ENCODE measurements around the gene RPS18.

RPS18 gene

GRCh38 chr6:33272275-33273128 is 627 bp downstream of the RPS18 start:
- TF ChIP-seq MAX (IDR thresholded peaks at IDR 0.05) (no peak; the same call in 1 of the 2 replicates), YY1 (IDR thresholded peaks at IDR 0.05; ENCODE audit: low read depth) (no peak), ZBTB7A (IDR thresholded peaks at IDR 0.05; ENCODE audit: low read depth) (no peak), NFIC (IDR thresholded peaks at IDR 0.05) (no peak), CEBPB (IDR thresholded peaks at IDR 0.05) (no peak), TAF1 (IDR thresholded peaks at IDR 0.05; ENCODE audit: low read depth) (peak; percentile 37; the same call in 1 of the 2 replicates), CREB1 (IDR thresholded peaks at IDR 0.05; ENCODE audit: low read depth) (no peak)
- TF ChIP-seq, protein P1, sequence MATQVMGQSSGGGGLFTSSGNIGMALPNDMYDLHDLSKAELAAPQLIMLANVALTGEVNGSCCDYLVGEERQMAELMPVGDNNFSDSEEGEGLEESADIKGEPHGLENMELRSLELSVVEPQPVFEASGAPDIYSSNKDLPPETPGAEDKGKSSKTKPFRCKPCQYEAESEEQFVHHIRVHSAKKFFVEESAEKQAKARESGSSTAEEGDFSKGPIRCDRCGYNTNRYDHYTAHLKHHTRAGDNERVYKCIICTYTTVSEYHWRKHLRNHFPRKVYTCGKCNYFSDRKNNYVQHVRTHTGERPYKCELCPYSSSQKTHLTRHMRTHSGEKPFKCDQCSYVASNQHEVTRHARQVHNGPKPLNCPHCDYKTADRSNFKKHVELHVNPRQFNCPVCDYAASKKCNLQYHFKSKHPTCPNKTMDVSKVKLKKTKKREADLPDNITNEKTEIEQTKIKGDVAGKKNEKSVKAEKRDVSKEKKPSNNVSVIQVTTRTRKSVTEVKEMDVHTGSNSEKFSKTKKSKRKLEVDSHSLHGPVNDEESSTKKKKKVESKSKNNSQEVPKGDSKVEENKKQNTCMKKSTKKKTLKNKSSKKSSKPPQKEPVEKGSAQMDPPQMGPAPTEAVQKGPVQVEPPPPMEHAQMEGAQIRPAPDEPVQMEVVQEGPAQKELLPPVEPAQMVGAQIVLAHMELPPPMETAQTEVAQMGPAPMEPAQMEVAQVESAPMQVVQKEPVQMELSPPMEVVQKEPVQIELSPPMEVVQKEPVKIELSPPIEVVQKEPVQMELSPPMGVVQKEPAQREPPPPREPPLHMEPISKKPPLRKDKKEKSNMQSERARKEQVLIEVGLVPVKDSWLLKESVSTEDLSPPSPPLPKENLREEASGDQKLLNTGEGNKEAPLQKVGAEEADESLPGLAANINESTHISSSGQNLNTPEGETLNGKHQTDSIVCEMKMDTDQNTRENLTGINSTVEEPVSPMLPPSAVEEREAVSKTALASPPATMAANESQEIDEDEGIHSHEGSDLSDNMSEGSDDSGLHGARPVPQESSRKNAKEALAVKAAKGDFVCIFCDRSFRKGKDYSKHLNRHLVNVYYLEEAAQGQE (IDR thresholded peaks at IDR 0.05; ENCODE audit: low read depth): no peak

DNA sequence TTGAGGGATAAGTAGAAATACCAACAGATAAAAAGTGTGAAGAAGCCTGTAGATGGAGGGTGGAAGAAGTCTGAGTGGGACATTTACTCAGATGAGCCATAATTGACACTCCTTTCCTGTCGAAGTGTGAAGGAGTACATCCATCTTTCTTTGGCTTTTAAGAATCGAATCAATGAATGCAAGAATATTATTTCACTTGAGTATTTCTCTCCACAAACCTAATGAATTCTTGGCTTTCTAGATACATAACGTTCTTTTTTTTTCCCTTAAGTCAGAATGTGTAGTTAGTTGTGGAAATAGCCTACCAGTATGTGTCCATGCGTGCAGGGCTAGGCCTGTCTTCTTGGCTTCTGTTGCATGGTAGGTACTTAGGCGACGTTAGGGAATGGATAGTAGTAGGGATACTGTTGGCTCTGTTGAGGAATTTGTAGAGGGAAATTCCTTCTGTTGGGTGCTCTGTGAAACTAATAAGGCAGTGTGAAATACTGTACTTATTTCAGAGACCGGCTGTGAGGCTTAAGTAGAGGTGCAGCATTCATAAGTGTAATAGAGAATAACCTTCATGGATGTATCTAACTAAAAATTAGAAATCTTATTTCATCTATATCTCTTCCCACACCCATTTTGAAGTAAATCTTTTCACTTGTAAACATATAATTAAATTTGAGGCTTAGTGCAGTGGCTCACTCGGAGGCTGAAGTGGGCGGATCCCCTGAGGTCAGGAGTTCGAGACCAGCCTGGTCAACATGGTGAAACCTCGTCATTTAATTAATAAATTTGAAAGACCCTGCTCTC is 1.5 kb downstream of the RPS18 start:
- TF ChIP-seq TCF12 (IDR thresholded peaks at IDR 0.05; ENCODE audit: low read depth) (no peak), TEAD4 (IDR thresholded peaks at IDR 0.05) (no peak), USF1 (IDR thresholded peaks at IDR 0.05) (no peak), YY1 (IDR thresholded peaks at IDR 0.05; ENCODE audit: low read depth) (no peak), CREB1 (IDR thresholded peaks at IDR 0.05; ENCODE audit: low read depth) (no peak), ZBTB7A (IDR thresholded peaks at IDR 0.05; ENCODE audit: low read depth) (no peak), EP300 (IDR thresholded peaks at IDR 0.05; ENCODE audit: borderline replicate concordance) (no peak), NFIC (IDR thresholded peaks at IDR 0.05) (no peak), CEBPB (IDR thresholded peaks at IDR 0.05) (no peak), MAX (IDR thresholded peaks at IDR 0.05) (no peak)
- TF ChIP-seq, protein P1 (IDR thresholded peaks at IDR 0.05; ENCODE audit: low read depth): no peak

DNA sequence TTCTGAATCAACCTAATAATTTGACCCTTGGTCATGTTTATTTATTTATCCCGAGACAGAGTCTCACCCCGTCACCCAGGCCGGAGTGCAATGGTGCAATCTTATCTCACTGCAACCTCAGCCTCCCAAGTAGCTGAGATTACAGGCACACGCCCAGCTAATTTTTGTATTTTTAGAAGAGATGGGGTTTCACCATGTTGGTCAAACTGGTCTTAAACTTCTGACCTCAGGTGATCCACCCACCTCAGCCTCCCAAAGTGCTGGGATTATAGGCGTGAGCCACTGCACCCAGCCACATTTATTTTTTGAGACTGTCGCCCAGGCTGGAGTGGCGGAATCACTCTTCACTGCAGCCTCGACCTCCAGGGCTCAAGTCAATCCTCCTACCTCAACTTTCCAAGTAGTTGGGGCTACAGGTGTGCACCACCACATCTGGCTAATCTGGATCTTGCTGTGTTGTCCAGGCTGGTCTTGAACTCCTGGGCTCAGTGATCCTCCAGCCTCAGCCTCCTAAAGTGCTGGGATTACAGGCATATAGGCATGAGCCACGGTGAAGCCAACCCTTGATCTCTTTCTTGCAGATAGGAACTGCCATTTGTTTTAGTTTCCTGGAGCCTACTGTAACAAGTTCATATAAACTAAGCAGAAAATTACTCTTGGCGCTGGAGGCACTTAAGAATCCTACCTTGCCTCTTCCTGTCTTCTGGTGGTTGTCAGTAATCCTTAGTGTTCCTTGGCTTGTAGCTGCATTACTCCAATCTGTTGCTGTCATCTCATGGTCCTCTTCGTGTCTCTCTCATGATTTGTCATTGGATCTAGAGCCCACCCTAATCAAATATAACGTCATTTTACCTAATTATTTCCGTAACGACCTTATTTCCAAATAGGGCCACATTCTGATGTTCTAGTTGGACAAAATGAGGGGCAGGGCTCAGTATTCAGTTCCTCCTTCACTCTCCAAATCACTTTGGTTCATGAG is 2.3 kb downstream of the RPS18 start:
- TF ChIP-seq MAX (IDR thresholded peaks at IDR 0.05): no peak

DNA sequence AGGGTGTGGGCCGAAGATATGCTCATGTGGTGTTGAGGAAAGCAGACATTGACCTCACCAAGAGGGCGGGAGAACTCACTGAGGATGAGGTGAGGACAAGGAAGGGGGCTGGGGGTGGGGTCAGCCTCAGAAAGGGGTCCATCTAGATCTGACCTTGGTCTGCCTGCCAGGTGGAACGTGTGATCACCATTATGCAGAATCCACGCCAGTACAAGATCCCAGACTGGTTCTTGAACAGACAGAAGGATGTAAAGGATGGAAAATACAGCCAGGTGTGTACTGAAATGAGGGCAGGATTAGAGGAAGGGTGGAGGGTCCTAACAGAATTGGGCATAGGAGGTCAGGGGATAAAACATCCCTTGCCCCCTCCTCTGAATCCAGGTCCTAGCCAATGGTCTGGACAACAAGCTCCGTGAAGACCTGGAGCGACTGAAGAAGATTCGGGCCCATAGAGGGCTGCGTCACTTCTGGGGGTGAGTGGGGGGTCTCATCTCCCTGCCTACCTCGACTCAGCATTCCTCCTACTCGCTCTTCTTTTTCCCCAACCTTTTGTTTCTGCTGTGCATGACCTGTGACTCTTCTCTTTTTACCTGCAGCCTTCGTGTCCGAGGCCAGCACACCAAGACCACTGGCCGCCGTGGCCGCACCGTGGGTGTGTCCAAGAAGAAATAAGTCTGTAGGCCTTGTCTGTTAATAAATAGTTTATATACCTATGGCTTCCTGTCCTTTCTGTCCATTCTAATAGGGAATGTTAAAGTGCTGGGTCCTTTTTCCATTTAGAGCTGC is 4.1 kb downstream of the RPS18 start:
- TF ChIP-seq ZBTB7A (IDR thresholded peaks at IDR 0.05; ENCODE audit: low read depth): 0 out of 2 replicates have a peak, but pooled peaks have one; percentile 53

DNA sequence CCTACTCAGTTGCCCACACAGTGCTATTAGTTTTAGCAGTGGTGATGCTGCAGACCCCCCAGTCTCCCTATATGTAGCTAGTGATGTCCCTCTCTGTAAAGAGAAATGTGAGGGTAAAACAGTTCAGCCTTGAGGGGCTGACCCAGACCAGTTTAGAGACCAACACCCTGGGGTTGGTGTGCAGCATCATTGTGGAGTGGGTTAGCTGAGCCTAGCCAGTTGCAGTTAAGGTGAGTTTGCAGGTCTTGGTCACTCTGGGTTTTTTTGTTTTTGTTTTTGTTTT is 4.6 kb downstream of the RPS18 start:
- TF ChIP-seq, protein P1 (IDR thresholded peaks at IDR 0.05; ENCODE audit: low read depth): no peak
- TF ChIP-seq TAF1 (IDR thresholded peaks at IDR 0.05; ENCODE audit: low read depth) (no peak), YY1 (IDR thresholded peaks at IDR 0.05; ENCODE audit: low read depth) (no peak), FOXM1 (IDR thresholded peaks at IDR 0.05; ENCODE audit: borderline replicate concordance, low read depth) (no peak), MAX (IDR thresholded peaks at IDR 0.05) (no peak), EP300 (IDR thresholded peaks at IDR 0.05; ENCODE audit: borderline replicate concordance) (no peak), RAD21 (IDR thresholded peaks at IDR 0.05; ENCODE audit: low read depth) (no peak), USF1 (IDR thresholded peaks at IDR 0.05) (no peak), TCF12 (IDR thresholded peaks at IDR 0.05; ENCODE audit: low read depth) (no peak), NFIC (IDR thresholded peaks at IDR 0.05) (no peak), CREB1 (IDR thresholded peaks at IDR 0.05; ENCODE audit: low read depth) (no peak), ZBTB7A (IDR thresholded peaks at IDR 0.05; ENCODE audit: low read depth) (no peak), CEBPB (IDR thresholded peaks at IDR 0.05) (no peak), TEAD4 (IDR thresholded peaks at IDR 0.05) (no peak), EGR1 (IDR thresholded peaks at IDR 0.05) (no peak)

Data from Ishikawa (cell line).